T follicular helper cell (primary cell): ENCODE results near the gene NID2.

Experiments
- DNase-seq: peaks from one replicate; pipeline ENCODE4 v3.0.0-alpha.2; 2020; ENCODE audit warnings: low read depth

The NID2 gene

DNA sequence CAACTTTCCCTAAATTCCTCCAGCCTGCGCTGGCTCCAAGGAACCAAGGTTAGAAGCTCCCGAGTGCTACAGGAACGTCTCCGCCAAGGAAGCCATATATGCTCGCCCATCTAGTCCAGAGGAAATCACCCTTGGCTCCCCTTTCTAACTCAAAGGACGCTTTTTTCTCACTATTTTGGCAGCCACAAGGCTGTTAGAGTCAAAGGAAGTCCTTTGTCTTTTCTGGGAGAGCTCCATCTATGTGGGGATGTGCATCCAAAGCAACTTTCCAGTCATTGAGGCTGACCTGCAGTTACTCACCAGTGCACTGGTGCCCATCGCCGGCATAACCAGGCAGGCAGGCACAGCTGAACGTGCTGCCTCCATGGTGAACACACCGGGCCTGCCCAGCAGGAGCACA, 42.0 kb downstream of the NID2 start:
- no peak for DNase-seq

DNA sequence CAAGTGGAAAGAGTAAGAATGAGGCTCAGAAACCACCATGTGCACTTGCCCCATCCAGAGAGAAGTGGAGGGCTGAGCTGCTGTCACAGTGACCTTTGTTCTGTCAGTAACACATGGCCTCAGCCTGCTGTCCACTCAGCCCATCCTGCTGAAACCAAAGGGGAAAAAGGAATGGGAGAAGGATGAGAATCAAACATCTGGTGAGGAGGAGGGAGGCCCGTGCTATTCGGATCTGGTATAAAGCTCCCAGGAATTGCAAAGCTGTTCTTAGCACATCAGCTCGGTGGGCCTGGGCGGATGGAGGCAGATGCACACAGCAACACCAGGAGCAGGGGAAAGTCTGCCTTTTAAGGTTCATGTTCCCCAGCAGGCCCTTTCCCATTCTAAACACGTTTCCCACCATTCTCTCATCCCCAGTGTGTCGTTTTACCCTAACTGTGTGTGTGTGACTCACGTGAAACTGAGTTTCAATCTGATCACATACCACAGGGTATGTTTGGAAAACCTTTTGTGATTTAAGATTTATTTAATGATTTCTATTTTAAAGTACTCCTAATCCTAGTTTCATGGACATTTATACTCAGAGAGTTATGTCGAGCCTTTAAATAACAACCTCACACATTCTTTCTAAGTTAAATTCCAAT, 42.7 kb downstream of the NID2 start:
- DNase-seq: no peak

DNA sequence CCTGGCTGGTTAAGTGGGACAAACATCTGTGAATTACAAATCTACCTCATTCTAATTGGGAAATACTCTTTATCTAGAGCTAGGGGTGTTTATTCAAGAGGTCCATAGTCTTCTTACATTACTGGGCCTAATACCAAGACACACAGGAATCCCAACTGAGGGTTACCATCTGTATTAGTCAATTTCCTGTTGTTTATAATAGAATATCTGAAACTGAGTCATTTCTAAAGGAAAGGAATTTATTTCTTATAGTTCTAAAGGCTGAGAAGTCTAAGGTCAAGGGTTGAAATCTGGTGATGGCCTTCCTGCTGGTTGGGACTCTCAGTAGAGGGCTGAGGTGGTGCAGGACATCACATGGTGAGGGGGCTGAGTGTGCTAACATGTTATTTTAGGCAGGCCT, 43.5 kb downstream of the NID2 start:
- DNase-seq: no peak

DNA sequence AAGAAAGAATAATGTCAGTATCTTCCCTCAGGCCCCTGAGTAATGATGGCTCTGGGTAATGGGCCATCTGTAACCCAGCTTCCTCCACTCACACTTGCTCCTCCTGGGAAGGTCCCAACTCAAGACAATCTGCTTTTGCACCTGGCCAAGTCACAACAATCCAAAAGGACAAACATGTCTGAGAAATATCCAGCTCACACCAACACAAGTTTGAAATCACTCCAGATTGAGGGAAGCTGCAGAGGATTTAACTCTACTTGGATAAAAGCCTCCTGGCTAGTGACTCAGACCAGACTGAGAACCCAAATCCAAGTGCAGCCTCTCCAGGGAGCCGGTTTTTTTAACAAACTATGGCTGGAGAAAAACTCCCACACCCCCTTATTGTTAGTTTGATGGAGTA, 45.3 kb downstream of the NID2 start:
- DNase-seq: no peak

DNA sequence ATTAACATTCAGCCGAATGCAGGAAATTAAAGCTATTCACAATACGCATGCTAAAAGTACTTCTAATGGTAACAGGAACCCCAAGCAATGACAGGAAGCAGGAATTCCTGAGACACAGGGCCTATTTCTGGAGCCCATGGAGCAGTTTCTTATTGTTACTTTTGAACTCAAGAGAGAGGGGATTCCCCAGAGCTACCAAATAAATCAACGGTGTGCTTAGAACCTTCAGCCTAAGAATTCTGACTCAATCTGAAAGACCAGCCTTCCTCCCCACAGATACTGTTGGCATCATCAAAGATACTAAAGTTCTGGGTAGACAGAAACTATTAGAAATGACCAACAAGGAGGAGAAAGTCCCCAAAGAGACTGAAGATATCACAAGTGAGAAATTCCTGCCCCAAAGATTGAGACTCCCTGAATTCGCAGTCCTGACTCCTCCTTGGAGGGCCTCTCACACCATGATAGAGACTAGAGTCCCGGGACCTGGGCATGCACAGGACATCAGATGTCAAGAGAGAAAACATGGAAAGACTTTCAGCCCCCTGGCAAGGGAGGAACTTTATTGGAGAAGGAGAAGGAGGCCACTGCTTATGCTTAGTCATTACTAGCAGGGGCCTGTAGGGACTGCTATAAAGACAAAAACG, 46.8 kb downstream of the NID2 start:
- DNase-seq: no peak

DNA sequence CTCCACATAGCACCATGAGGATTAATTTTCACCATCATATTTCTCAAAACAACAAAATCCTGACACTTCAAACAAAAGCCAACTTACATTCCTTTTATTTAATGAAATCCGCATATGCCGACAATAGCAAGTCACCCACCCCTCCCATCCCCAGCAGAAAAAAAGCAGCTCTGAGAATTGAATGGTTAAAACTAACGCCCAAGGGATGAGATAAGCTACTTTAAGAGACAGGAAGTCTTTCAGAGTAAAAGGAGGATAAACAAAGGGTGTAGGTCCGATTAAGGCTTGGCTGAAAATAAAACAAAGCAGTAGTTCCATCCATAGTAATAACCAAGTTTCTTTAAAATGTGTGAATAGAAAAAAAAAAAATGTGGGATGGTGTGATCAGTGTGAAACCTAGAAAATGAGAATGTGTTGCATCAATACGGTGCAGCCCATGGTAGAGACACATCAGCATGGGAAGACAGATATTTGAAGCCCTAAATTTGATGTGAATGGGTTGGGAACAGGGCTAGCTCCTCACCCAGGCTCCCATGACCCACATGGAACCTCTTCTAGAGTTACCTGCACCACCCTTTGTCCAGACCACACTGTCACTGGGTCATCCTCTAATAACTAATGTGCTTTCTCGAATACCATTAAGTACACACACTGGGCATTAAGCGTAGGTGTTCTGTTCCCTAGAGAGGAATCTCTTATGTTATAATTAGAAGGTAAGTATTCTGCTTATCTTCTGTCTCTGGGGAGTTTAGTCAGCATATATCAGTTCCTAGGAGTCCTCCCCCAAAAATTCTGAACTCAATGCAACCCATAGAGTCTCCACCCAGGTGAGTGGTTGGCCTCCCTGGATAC, 47.8 kb downstream of the NID2 start:
- no peak for DNase-seq

DNA sequence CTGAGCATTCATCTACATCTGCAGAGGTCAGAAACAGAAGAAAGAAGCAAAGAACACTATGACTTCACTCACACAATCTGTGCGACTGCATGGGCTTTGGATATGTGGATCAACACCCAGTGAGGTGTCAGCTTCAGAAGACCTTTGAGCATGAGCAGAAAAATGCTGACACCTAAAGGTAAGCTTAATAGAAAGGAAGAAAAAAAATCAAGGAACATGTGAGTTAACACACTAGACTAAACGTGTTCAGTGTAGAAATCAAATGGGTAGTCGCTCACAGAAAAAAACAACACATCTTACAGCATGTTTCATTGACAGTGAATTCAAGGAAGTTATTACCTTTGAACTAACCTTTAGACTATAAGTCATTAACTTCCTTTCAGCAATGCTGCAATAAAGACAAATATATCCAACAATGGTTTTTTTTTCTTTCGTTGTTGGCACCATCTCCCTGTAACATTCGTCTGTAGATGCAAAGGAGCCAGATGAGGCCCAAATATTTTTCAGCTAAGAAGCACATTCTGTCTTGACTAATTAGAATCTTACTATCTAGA, 48.6 kb downstream of the NID2 start:
- no peak for DNase-seq

DNA sequence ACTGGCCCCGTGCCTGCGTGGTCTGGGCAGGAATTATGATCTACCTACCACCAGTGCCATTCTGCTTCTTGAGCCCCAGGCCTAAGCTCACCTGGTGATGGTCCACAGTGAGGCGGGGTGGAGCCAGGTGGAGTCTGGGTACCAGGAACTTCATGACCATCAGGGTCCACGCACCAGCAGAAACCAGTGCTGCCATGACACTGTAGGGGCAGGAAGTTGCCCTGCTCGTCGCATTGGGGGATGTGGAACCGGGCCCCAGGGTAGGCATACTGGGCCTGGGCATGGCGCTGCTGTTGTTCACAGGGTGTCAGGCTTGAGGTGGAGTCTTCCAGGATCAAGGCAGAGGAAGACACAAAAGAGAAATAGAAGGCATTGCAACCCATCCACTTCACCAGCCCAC, 49.9 kb downstream of the NID2 start:
- no peak for DNase-seq

DNA sequence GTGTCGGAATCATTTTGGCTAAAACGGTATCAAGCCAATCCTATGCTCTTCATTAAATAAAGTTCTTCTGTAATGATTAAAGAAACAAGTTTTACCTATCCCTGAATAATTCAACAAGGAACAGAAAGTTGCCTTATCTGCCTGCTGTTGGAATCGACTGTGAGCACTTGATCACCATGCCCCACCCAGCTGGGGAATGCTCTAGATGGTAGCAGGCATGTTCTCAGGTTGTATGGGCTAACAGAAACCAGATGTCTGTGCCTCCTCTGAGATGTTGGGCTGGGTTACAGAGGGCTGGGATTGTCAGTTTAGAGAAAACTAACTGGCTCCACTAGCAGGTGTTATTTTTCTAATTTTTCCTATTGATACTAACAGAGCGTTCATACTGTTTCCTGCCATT, 50.6 kb downstream of the NID2 start:
- DNase-seq: no peak

DNA sequence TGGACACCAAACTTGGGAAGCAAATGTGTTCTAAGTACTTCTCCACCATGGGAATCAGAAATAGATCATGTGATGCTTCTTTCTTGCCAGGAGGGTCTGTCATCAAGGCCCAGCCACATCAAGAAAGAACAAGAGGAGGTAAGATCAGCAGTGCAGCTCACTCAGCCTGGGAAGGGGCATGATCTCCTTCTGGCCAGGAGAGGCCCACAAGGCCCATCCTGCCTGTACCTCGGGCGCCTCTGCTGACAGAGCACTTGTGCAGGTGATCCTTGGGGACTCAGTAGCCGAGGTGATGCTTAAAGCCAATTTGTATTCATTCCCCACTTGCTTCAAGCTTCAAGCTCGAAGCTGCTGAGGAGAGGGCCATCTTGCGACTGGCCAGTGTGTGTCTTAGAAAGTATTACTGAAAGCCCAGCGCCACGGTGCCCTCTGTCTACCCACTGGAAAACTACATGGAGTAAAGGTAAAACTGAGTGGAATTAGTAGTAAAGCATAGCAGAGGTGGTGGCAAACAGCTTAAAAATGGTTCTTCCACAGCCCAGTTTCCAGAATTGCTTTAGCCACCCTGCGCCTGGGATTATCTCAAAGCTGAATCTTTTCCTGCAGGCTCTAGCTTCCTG, 53.3 kb downstream of the NID2 start:
- no peak for DNase-seq

DNA sequence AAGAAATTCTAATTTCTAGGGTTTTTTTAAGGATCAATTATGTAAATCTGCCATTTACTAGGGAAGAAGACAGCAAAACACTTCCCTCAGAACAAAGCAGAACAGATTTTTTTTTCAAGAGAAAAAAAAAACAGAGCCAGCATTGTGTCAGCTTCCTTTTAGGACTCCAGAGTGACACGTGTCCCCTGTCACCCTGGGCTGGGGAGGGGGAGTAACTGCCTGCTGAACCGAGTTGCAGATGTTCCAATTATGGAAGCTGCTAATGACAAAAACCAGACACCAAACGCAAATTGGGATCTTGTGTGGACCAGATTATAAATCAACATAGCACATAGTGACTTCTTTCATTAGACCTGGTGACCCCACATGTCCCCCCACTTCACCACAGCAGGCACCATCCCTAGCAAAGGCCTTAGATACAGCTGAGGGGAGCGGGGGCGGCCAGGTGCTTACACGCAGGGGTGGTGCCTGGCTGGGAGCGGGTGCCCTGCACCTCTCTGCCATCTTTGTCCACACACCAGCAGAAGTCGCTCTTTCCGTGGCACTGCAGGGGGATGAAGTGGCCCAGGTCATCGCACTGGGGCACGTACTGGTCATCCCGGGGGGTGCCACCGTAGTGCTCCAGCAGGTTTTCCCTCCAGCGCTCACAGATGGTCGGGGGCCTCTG, 54.1 kb downstream of the NID2 start:
- no peak for DNase-seq

DNA sequence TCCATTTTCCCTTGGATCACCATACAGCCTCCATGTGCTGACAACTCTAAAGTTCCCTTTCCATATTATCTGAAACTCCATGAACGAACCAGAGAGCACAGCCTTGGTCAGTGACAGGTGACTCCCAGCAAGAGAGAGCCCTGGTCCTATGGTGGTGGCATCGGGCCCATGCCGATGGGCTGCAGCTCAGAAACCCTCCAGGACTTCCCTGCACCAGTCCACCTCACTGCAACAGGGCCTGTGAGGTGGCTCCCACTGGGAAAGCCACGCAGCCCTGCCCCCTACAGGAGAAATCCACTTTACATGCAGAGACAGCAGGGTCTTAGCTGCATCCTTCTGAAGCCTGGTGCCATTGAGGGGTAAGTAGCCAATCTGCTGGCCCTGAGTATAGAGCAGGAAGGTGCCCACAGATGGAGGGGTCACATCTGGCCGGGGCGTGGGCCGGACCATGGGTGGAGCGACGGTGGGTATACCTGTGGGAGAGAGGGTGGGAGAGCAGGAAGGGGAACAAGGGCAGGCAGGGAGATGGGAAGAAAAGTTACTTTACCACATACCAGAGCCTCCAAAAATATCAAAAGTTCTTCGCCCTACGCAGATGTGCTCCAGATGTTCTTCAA, 54.8 kb downstream of the NID2 start:
- DNase-seq: no peak

DNA sequence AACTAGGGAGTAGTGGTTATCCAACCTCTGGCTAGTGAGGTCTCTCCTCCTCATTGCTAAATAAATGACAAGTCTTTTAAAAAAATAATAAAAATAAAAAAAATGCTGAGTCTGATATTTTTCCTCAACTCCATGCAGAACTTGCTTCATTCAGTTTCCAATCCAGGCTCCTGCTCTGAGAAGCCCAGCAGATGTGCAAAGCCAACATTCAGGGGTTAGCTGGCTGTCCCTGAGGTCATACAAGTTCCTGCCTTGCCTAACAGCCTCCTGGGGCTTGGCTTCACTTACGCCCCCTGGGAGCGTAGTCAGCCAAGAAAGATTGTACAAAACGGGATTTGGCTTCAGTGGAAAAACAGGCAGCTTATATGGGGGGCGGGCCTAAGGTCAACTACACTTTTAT, 56.2 kb downstream of the NID2 start:
- DNase-seq: no peak

DNA sequence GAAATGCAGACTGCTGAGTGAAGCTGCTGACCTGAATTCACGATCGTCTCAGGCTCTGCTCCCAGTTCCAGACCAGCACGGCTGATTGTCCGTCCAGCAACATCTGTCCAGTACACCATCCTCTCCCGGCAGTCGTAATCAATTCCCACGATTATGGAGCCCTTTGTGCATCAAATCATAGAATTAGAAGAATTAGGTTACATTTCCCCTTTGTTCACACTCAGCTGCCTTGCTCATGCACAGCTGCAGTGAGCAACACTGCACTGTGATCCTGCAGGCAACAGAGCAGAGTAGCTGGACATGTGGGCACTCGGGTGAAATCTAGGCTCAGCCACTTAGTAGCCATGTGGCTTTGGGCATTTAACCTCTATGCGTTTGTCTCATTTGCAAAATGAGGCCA, 57.3 kb downstream of the NID2 start:
- DNase-seq: no peak

DNA sequence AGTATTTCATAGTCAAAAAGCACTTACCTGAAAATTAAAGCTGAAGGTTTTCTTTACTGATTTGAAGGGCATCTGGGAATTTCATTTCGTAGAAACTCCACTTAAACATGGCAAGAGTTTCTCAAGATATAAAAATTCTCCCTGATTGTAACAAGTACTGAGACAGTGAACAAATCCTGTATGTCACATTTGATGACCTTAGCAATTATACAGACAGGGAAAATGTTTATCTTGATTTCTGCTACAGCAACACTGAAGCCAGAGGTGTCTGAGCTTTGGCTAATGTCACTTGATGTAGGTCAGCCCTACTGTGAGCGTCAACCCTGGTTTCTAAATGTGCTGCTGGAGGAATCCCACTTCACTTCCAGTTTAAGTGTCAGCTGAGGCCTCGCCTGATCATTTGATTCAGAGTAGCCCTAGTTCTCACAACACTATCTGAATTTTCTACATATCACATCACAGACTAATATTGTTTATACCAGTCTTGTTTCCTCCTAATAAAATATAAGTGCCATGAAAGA, 58.6 kb downstream of the NID2 start:
- DNase-seq: no peak

DNA sequence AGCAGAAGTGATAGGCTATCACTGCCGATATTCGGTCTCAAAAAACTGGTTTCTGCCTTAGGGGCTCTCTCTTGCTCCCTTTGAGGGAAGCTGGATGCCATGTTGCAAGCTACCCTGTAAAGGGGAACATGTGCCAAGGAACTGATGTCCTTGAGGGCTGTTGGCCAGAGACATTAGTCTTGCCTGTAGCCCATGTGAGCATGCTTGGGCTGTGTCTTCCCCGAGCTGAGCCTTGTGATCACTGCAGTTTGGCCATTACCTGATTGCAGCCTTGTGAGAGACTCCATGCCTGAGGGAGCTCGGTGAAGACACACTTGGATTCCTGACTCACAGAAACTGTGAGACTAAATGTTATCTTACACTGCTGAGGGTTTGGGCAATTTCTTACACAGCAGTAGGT, 60.7 kb downstream of the NID2 start:
- DNase-seq: no peak

DNA sequence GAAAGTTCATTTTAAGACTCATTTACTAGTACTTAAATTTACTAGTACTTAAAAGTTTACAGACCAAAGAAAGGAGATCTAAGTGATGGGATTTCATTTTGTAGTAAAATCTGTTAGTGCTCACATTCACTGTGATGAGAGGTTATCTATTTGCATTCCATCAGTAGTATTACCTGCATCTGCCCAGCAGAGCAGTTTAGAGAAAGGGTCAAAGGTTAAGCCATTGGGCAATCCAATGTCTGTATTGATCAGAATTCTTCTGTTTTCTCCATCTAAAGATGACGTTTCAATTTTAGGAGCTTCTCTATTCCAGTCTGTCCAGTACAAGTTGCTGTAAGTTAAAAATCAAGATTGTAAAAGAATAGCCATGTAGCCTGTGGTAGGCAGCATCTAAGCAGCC, 61.2 kb downstream of the NID2 start:
- no peak for DNase-seq

DNA sequence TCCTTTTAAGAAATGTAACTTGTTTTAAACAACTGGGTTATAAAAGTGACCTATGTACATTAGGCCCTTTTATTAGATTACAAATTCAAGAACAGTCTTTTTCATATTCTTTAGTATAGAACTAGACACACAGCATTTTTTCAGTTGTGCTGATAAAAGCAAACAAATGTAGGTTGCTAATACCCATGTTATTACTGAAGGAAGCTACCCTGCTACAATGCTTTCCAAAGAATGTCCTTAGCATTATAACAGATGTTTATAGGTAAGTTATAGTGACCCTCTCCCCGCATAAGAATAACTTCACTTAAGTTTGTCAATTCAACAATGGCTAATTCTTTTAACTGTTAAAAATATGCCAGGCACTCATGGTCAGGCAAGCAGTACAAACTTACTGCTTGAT, 61.6 kb downstream of the NID2 start:
- DNase-seq: no peak

DNA sequence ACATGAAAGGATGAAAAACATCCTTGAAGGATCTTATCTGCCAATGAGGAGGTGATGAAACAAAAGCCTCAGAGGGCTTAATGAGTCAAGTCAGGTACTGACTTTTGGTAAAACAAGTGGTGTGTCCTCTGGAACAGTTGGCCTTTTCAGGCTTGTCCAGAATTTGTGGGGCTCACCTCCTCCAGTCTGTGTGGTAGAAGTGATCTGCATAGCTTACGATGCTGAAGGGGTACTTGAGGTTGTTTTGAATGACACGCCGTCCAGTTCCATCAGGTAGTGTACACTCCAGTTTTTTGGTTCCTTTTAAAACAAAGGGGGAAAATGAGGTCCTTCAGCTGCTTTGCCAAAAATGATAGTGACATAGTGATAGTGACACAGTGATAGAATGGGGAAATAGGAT, 62.5 kb downstream of the NID2 start:
- no peak for DNase-seq

DNA sequence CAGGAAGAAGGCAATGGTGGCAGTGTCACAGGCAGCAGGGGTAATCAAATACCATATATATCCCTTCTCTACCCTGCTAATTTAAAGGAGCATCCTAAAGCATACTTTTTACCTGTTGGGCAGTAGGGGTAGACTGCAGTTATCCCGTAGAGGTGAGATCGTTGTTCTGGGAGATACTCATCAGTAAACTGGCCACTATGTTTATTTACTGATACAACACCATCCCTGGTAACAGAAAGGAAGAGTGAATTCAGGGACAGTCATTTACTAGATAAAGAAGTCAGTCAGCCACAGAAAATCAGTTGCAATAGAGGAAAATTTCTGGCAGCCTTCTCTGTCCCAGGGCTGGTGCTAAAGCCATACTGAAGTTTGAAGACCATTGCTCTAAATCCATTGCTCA, 63.2 kb downstream of the NID2 start:
- DNase-seq: no peak

DNA sequence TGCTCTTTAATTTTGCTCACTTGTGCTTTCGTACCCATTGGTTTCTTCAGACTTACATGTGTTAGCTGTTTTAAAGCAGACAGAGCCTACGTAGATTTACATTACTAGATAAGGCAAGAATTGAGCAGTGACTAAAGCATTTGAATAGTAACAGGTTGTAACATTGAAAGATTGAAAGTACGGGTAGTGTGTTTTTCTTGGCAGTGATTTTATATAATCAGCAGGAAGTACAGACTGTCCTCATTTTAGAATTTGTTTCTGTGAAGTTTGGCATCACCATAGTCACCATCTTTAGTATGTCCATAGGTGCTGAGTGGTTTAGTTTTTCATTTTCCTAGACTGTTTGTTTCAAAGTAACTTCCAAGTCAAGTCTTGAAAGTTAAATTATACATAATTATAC, 65.5 kb downstream of the NID2 start:
- DNase-seq: no peak
